ENCODE data around the gene SIX3. TPM values are rescaled to one million over a fixed set of nuclear protein-coding genes. Genes with fewer than 3 reads are reported as not detected.

Gene SIX3
- total RNA-seq, 1 experiment from 2014 or later: not detected

DNA sequence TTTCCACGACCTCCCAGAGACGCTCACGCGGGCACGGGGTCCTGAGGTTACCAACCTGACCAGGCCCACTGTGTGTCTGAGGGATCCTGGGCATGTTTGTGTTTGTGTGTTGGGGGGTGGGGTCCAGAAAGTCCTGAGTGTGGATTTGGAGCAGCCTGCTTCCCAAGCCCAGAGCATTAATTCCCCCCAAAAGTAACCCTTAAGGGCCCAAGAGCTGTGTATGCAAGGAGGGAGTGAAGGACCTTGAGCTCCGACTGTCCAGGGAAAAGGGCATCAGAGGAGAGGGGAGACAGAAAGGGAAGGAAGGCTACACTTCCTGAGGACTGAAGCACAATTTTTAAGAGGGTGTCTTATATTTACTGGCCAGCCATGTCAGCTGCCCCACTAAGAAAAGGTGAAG is 5.2 kb upstream of the SIX3 start:
- intact Hi-C loops (cut with micrococcal nuclease): no loop called here
- no TSS peak for BruUV-seq (replicated peaks)
- ChIA-PET POLR2A (no interaction called here), CTCF (interaction anchor here (0.7 to 1.9 kb wide), 4 partner anchors 14 to 656 kb away, joined by 3 to 12 read pairs (median 4); no protein-coding TSS in a partner anchor)
- no peak for DNase-seq (ENCODE audit: unreplicated experiment)
- TF ChIP-seq, protein P1, sequence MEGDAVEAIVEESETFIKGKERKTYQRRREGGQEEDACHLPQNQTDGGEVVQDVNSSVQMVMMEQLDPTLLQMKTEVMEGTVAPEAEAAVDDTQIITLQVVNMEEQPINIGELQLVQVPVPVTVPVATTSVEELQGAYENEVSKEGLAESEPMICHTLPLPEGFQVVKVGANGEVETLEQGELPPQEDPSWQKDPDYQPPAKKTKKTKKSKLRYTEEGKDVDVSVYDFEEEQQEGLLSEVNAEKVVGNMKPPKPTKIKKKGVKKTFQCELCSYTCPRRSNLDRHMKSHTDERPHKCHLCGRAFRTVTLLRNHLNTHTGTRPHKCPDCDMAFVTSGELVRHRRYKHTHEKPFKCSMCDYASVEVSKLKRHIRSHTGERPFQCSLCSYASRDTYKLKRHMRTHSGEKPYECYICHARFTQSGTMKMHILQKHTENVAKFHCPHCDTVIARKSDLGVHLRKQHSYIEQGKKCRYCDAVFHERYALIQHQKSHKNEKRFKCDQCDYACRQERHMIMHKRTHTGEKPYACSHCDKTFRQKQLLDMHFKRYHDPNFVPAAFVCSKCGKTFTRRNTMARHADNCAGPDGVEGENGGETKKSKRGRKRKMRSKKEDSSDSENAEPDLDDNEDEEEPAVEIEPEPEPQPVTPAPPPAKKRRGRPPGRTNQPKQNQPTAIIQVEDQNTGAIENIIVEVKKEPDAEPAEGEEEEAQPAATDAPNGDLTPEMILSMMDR (IDR thresholded peaks at IDR 0.05; ENCODE audit: unreplicated experiment): no peak
- Mint-ChIP-seq H3K27ac (ENCODE audit: low read depth, unreplicated experiment) (no peak overlapping the region), H3K27me3 (ENCODE audit: insufficient read depth, unreplicated experiment) (peaks cover 53% of the 10 kb centered on the region), H3K36me3 (ENCODE audit: insufficient read depth, unreplicated experiment) (no peaks in the 10 kb centered on the region), H3K9me3 (ENCODE audit: unreplicated experiment) (no peaks in the 10 kb centered on the region), H3K4me1 (ENCODE audit: insufficient read depth, unreplicated experiment) (peaks cover 6% of the 10 kb centered on the region), H3K4me3 (ENCODE audit: unreplicated experiment) (no peak overlapping the region)

DNA sequence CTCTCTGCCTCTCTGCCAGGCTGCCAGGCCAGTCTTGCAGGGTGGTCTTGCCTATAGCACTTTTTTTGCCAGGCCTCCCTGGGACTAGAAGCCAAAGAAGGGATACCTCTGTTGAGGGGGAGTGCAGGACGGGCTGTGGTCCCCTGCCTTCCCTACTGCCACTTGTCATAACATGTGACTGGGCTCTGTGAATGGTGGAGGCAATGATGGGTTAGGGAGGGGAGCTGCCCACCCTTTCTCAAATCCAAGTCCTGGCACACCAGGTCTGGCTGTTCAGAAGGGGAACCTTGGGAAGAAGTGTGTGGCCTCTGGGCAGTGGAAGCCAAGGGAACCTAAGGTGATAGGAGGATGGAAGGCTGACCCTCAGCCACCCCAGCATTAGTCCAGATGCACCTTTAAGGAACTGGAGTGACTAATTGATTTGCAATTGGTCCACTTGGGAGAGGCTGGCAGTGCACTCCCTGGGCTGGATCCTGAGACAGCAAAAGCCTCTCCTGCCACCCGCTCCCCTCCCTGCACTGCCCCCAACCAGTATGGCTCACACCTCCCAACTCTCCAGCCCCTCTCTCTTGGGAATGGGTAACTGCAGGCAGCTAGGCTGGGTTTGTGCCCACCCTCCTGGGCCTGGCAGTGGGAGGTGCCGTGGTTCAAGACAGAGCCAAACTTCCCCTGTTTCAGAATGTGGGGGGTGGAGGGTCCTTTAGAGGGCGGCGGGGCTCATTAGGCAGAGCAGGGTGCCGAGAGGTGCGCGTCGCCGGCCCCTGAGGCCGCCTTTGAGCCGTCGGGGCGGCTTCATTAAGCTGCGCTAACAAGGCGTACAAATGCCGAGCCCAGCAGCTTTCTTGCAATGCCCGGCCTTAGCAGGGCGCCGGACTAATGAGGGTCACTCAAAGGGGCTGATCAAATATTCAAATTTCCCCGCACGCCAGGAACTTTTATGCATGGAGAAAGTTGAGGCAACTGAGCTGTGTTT is 4.5 kb upstream of the SIX3 start:
- Mint-ChIP-seq H3K27ac (ENCODE audit: low read depth, unreplicated experiment) (no peak overlapping the region), H3K4me1 (ENCODE audit: insufficient read depth, unreplicated experiment) (peaks cover 12% of the 10 kb centered on the region)
- BruUV-seq (replicated peaks): no TSS peak

DNA sequence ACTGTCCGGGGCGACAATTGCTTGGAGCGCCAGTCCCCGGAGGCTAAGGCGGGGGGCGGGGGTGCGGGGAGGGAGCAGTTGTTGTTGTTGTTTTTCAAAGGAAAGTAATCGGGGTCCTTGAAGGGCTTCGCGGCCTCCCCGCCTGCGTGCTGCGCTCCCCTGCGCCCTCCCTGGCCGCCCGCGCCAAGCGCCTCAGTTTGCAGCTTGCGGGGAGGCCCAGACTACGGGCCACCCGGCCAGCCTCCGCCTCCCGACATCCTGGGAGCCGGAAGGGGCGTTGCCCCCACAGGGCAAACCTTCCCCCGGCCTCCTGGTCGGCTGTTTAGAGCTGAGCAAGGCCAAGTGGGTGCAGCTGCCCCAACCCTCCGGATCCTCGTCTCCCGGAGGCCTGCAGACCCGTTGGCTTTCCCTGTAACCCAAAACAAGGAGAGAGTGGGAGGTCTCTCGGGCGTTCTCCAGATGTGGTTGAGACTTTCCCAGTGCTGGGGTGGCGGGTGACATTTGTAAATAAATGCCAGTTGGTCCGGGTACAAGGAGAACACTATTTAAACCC is 3.7 kb upstream of the SIX3 start:
- POLR2A ChIA-PET: interaction anchor here (0.7 kb wide), 1 partner anchor 68 kb away, joined by 3 read pairs; no protein-coding TSS in a partner anchor
- Mint-ChIP-seq H3K27me3 (ENCODE audit: insufficient read depth, unreplicated experiment) (peaks cover 53% of the 10 kb centered on the region), H3K4me1 (ENCODE audit: insufficient read depth, unreplicated experiment) (peaks cover 13% of the 10 kb centered on the region), H3K27ac (ENCODE audit: low read depth, unreplicated experiment) (no peak overlapping the region), H3K4me3 (ENCODE audit: unreplicated experiment) (no peak overlapping the region), H3K36me3 (ENCODE audit: insufficient read depth, unreplicated experiment) (no peaks in the 10 kb centered on the region), H3K9me3 (ENCODE audit: unreplicated experiment) (no peaks in the 10 kb centered on the region)
- no TSS peak for BruUV-seq (replicated peaks)
- DNase-seq (ENCODE audit: unreplicated experiment): no peak
- TF ChIP-seq, protein P1 (IDR thresholded peaks at IDR 0.05; ENCODE audit: unreplicated experiment): no peak
- intact Hi-C loops (cut with micrococcal nuclease): no loop called here
- CTCF ChIA-PET: interaction anchor here (0.6 to 1.7 kb wide), 2 partner anchors 18 to 458 kb away, joined by 3 read pairs; no protein-coding TSS in a partner anchor

More for the DNA sequence above, 4.5 kb upstream of the SIX3 start:
- no peak for DNase-seq (ENCODE audit: unreplicated experiment)
- no peaks in the 10 kb centered on the region for H3K36me3 Mint-ChIP-seq (ENCODE audit: insufficient read depth, unreplicated experiment)
- no peaks in the 10 kb centered on the region for H3K9me3 Mint-ChIP-seq (ENCODE audit: unreplicated experiment)
- ChIA-PET CTCF (interaction anchor here (0.6 to 1.9 kb wide), 5 partner anchors 14 to 657 kb away, joined by 3 to 12 read pairs (median 3); no protein-coding TSS in a partner anchor), POLR2A (no interaction called here)
- H3K4me3 Mint-ChIP-seq (ENCODE audit: unreplicated experiment): no peak overlapping the region
- H3K27me3 Mint-ChIP-seq (ENCODE audit: insufficient read depth, unreplicated experiment): peaks cover 53% of the 10 kb centered on the region
- TF ChIP-seq, protein P1 (IDR thresholded peaks at IDR 0.05; ENCODE audit: unreplicated experiment): no peak
- intact Hi-C loops (cut with micrococcal nuclease): no loop called here
